GM12878 (cell line): ENCODE data around the gene ARHGAP9. TPM values are rescaled to one million over a fixed set of nuclear protein-coding genes. Genes with fewer than 3 reads are reported as not detected.
A peak's percentile ranks its signal among the peaks of the same experiment; 100 is the strongest.

Experiments used
- ATAC-seq: fragments of 200-7000 bp; cut with Tn5 transposase; 3 replicates; pipeline ENCODE4 v1.9.1; 2020; ENCODE audit warnings: mild to moderate bottlenecking, moderate library complexity
- BruUV-seq: library from RNA; stranded (reverse); fragments of 400-500 nt; replicated peaks from 2 replicates; lab custom pipeline; 2021; lab: Mats Ljungman, UMichigan
- CTCF ChIA-PET: fragments of 300-600 bp; sonication (Branson Sonifier 250); formaldehyde crosslinking; extraction: SDS; loops from one replicate; lab custom pipeline; 2021; ENCODE audit warnings: inconsistent platforms; lab: Yijun Ruan, JAX
- POLR2A ChIA-PET: fragments of 350-600 bp; formaldehyde crosslinking; extraction: SDS; loops from one replicate; lab custom pipeline; 2021; ENCODE audit warnings: inconsistent platforms; lab: Charles Lee
- RAD21 ChIA-PET: fragments of 300-600 bp; sonication (Branson Sonifier 250); formaldehyde crosslinking; loops from one replicate; lab custom pipeline; 2023; ENCODE audit warnings: antibody characterized with exemption; ENCODE audit not compliant: unreplicated experiment; lab: Charles Lee
- SMC1A ChIA-PET: fragments of 300-600 bp; sonication (Branson Sonifier 250); formaldehyde crosslinking; loops from one replicate; lab custom pipeline; 2023; ENCODE audit not compliant: unreplicated experiment, uncharacterized antibody; lab: Charles Lee
- DNase-seq: peaks from one replicate; pipeline ENCODE4 v3.0.0-alpha.2; 2011; ENCODE audit warnings: low read depth, low spot score
- FAIRE-seq: peaks from 3 replicates; lab custom pipeline; 2011; peaks lifted over from hg19 to GRCh38; lab: Jason Lieb, UNC
- H2AFZ ChIP-seq: 2 replicates; pipeline ENCODE4 v1.6.0; 2011; ENCODE audit warnings: low read depth, low read length, control low read depth; ENCODE audit not compliant: control insufficient read depth
- H3K27ac ChIP-seq: 2 replicates; pipeline ENCODE4 v1.5.1; 2011; ENCODE audit warnings: control low read depth; ENCODE audit not compliant: control insufficient read depth, insufficient read depth
- H3K27me3 ChIP-seq, 2 experiments: replicated peaks in 1 of 2; 2 replicates each; pipeline versions ENCODE4 v1.6.0 to v1.6.1; 2011; ENCODE audit warnings: low read length in 1 of 2; ENCODE audit not compliant: control insufficient read depth in 2 of 2, insufficient read depth in 2 of 2
- H3K36me3 ChIP-seq, 2 experiments: 2 replicates each; pipeline ENCODE4 v1.5.1; 2011; ENCODE audit warnings: low read length in 1 of 2; ENCODE audit not compliant: control insufficient read depth in 2 of 2, insufficient read depth in 2 of 2
- H3K4me1 ChIP-seq: 2 replicates; pipeline ENCODE4 v1.6.1; 2011; ENCODE audit warnings: mild to moderate bottlenecking, low read length, moderate library complexity, mixed read lengths; ENCODE audit not compliant: control insufficient read depth, insufficient read depth
- H3K4me2 ChIP-seq: 2 replicates; pipeline ENCODE4 v1.6.0; 2011; ENCODE audit warnings: control low read depth; ENCODE audit not compliant: control insufficient read depth, insufficient read depth
- H3K4me3 ChIP-seq: fragments of 200-600 bp; sonication (generic); 2 replicates; pipeline ENCODE4 v1.5.1; 2016
- H3K79me2 ChIP-seq: 2 replicates; pipeline ENCODE4 v1.6.0; 2011; ENCODE audit warnings: low read length; ENCODE audit not compliant: control insufficient read depth, insufficient read depth
- H3K9ac ChIP-seq: 2 replicates; pipeline ENCODE4 v1.8.0; 2011; ENCODE audit warnings: low read length, control low read depth, mixed read lengths; ENCODE audit not compliant: control insufficient read depth, insufficient read depth
- H3K9me3 ChIP-seq: replicated peaks from 3 replicates; pipeline ENCODE4 v1.5.1; 2011; ENCODE audit warnings: mild to moderate bottlenecking, low read length; ENCODE audit not compliant: control insufficient read depth, insufficient read depth
- H4K20me1 ChIP-seq: 2 replicates; pipeline ENCODE4 v1.6.0; 2011; ENCODE audit not compliant: control insufficient read depth, insufficient read depth
- BCL11A ChIP-seq: IDR thresholded peaks from 2 replicates; pipeline ENCODE4 v1.6.1; 2011; ENCODE audit warnings: low read depth, low read length
- BHLHE40 ChIP-seq, 2 experiments: fragments of 450-650 bp in 1 of 2; IDR thresholded peaks; 2 replicates each; pipeline ENCODE4 v1.6.1; 2011 to 2017; ENCODE audit warnings: low read depth in 2 of 2, borderline replicate concordance in 1 of 2, improper control_type of control experiment in 1 of 2, low read length in 1 of 2, mild to moderate bottlenecking in 1 of 2
- EED ChIP-seq: sonication (generic); IDR thresholded peaks from 2 replicates; pipeline ENCODE4 v1.6.1; 2016; ENCODE audit warnings: antibody characterized with exemption, low read depth
- IKZF1 ChIP-seq: fragments of 450-650 bp; conservative IDR thresholded peaks from 2 replicates; pipeline ENCODE4 v1.6.1; 2017; ENCODE audit warnings: antibody characterized with exemption, mild to moderate bottlenecking
- IKZF2 ChIP-seq, 2 experiments: fragments of 450-650 bp; IDR thresholded peaks; 2 replicates each; pipeline ENCODE4 v1.6.1; 2017; ENCODE audit warnings: mild to moderate bottlenecking in 2 of 2, moderate library complexity in 2 of 2
- IRF4 ChIP-seq: IDR thresholded peaks from 2 replicates; pipeline ENCODE4 v1.6.1; 2011; ENCODE audit warnings: low read depth, low read length
- NFYA ChIP-seq: IDR thresholded peaks from 2 replicates; pipeline ENCODE4 v1.6.1; 2011; ENCODE audit warnings: low read depth, mild to moderate bottlenecking, low read length, improper control_type of control experiment, borderline replicate concordance
- RAD21 ChIP-seq: IDR thresholded peaks from 2 replicates; pipeline ENCODE4 v1.6.1; 2011; ENCODE audit warnings: mild to moderate bottlenecking, low read depth, low read length, moderate library complexity; ENCODE audit not compliant: insufficient read depth
- RELA ChIP-seq: fragments of 450-650 bp; IDR thresholded peaks from 2 replicates; pipeline ENCODE4 v1.8.0; 2014; ENCODE audit warnings: borderline replicate concordance; ENCODE audit not compliant: partially characterized antibody
- SMC3 ChIP-seq: IDR thresholded peaks from 2 replicates; pipeline ENCODE4 v1.6.1; 2011; ENCODE audit warnings: low read length, improper control_type of control experiment, borderline replicate concordance
- SREBF2 ChIP-seq: IDR thresholded peaks from 2 replicates; pipeline ENCODE4 v1.6.1; 2012; ENCODE audit warnings: mild to moderate bottlenecking, low read length
- YBX1 ChIP-seq: fragments of 450-650 bp; IDR thresholded peaks from 2 replicates; pipeline ENCODE4 v1.6.1; 2016; ENCODE audit warnings: antibody characterized with exemption
- YY1 ChIP-seq: IDR thresholded peaks from 2 replicates; pipeline ENCODE4 v1.6.1; 2011; ENCODE audit warnings: low read depth, mild to moderate bottlenecking, low read length
- ZNF207 ChIP-seq: fragments of 450-650 bp; IDR thresholded peaks from 2 replicates; pipeline ENCODE4 v1.6.1; 2014; ENCODE audit warnings: antibody characterized with exemption, mild to moderate bottlenecking, borderline replicate concordance
- whole genome bisulfite sequencing: methylation state at CpG from one replicate; pipeline ENCODE4 v1.1.6; 2016; ENCODE audit warnings: low lambda C conversion rate; ENCODE audit not compliant: insufficient replicate concordance, insufficient coverage; ENCODE audit errors: missing lambda C conversion rate; 5-methylcytosine and 5-hydroxymethylcytosine counted together
- in situ Hi-C: fragments of 300-500 bp; cut with MboI; formaldehyde crosslinking; loops from 9 replicates; pipeline ENCODE4 v1.14.3; 2018; ENCODE audit warnings: mixed read lengths
- intact Hi-C: fragments of 100-400 bp; cut with micrococcal nuclease; formaldehyde crosslinking; loops from one replicate; pipeline ENCODE4 v1.14.2; 2022; ENCODE audit not compliant: unreplicated experiment
- polyA plus RNA-seq, 11 experiments: library from polyadenylated mRNA; depleted of rRNA in 4 of 11; unstranded in 6 of 11; stranded (reverse) in 5 of 11; fragments of >200 nt; fragmentation: Nextera tagmentation in 4 of 11; fragmentation: Illumina TruSeq in 1 of 11; extraction: Ambion mirVana in 4 of 11; extraction: Trizol in 1 of 11; gene quantifications; 1 replicate in 1 of 11; 2 replicates in 10 of 11; pipeline versions ENCODE4 v1.2.1 to v1.2.3, GENCODE V29; 2011 to 2016; ENCODE audit warnings: inconsistent platforms in 2 of 11, missing spikeins in 2 of 11, low read depth in 1 of 11
- total RNA-seq, 4 experiments: library from RNA; depleted of rRNA in 3 of 4; stranded (reverse); fragments of >200 nt in 3 of 4; fragmentation: Illumina TruSeq in 1 of 4; extraction: Trizol in 1 of 4; gene quantifications; 2 replicates each; pipeline versions ENCODE4 v1.2.1 to v1.2.3, GENCODE V29; 2013 to 2021
- TF ChIP-seq, protein P1 (sequence below): IDR thresholded peaks from 2 replicates; pipeline ENCODE4 v1.6.1; 2012; ENCODE audit warnings: low read length, inconsistent platforms
- TF ChIP-seq, protein P2 (sequence below), 3 experiments: IDR thresholded peaks in 2 of 3; conservative IDR thresholded peaks in 1 of 3; 2 replicates each; pipeline ENCODE4 v1.5.1; 2011; ENCODE audit warnings: low read depth in 3 of 3, low read length in 3 of 3, mild to moderate bottlenecking in 3 of 3, control low read depth in 2 of 3, moderate library complexity in 2 of 3, inconsistent platforms in 1 of 3, mixed read lengths in 1 of 3; ENCODE audit not compliant: control insufficient read depth in 2 of 3, insufficient read depth in 1 of 3; ENCODE audit errors: extremely low read depth in 1 of 3

The ARHGAP9 gene
- total and polyA plus RNA-seq, 10 of the 15 experiments (the other 5 are each of a cell fraction or from before 2014, with no cell fraction given), result 19.5 to 102 (median 76.8) TPM

DNA sequence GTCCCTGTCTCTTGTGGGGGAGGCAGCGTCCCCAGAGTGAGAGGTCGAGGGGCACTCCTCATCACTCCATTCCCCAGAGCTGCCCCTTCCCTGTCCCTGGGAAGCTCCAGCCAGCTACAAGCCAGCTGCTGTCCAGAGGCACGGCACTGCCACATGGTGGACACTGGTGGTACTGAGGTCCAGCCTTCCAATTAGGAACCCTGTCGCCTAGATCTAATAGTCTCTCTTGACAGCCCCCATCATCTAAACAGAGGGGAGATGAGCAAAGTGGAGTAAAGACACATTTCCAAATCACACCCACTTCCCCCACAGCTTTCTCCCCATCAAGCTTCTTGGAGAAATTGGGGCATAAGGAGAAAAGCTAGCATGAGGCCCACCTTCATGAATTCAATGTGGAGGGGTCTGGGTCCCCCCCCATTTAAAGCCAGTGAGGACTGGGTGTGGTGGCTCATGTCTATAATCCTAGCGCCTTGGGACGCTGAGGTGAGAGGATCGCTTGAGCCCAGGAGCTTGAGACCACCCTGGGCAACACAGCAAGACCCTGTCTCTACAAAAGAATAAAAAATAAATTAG, 26.6 kb downstream of the ARHGAP9 start:
- ChIA-PET POLR2A (interaction anchor here (0.5 to 6.1 kb wide), 20 partner anchors 8 to 1078 kb away, joined by 3 to 29 read pairs (median 4); partner anchors contain the start of gene INHBC), SMC1A (interaction anchor here (0.7 to 7.6 kb wide), 39 partner anchors 8 to 239 kb away, joined by 3 to 226 read pairs (median 4); partner anchors contain the start of genes INHBC and SHMT2), CTCF (interaction anchor here (0.6 to 11.0 kb wide), 62 partner anchors 9 to 355 kb away, joined by 3 to 540 read pairs (median 6); partner anchors contain the start of genes DCTN2, INHBC, SHMT2 and STAC3), RAD21 (interaction anchor here (0.6 to 6.8 kb wide), 38 partner anchors 9 to 770 kb away, joined by 3 to 224 read pairs (median 5); partner anchors contain the start of genes DDIT3, INHBC, SHMT2 and STAC3)
- Histone ChIP-seq H4K20me1 (no peaks in the 10 kb centered on the region), H3K36me3 (no peaks in the 10 kb centered on the region), H3K9ac (no peak overlapping the region), H3K4me3 (no peak overlapping the region), H3K4me1 (peaks cover 6% of the 10 kb centered on the region), H3K79me2 (no peaks in the 10 kb centered on the region), H3K9me3 (no peaks in the 10 kb centered on the region), H2AFZ (peak overlapping the region; percentile 76), H3K4me2 (no peak overlapping the region), H3K27me3 (no peaks in the 10 kb centered on the region), H3K27ac (no peak overlapping the region)
- ATAC-seq (peak; percentile 68), FAIRE-seq (peak; percentile 79)
- intact Hi-C loops, result loop anchor here (1.0 kb wide), 2 partner anchors 146 to 190 kb away; no protein-coding TSS in a partner anchor
- in situ Hi-C loops, result loop anchor here (10.0 kb wide), 1 partner anchor 138 kb away; no protein-coding TSS in a partner anchor
- BruUV-seq, result no TSS peak
- 19% methylated on average over 7 of the region's 7 CpGs for WGBS
- TF ChIP-seq IRF4 (0 out of 2 replicates have a peak, but pooled peaks have one; percentile 15), IKZF1 (peak; percentile 74), RAD21 (peak; percentile 96), IKZF2 (IDR thresholded peaks at IDR 0.05) (peak; percentile 23 to 52; a peak in 1 of 4 replicates), SMC3 (peak; percentile 92), YY1 (peak; percentile 69; the same call in 1 of the 2 replicates), YBX1 (no peak), ZNF207 (no peak), RELA (peak; percentile 39), BHLHE40 (IDR thresholded peaks at IDR 0.05; ENCODE audit: borderline replicate concordance in 1 of 2, low read depth in 2 of 2, low read length in 1 of 2) (peak in 1 of 2 experiments; percentile 19; a peak in 1 of 4 replicates), BCL11A (no peak), EED (peak; percentile 81), SREBF2 (no peak), NFYA (no peak)
- TF ChIP-seq, protein P1, sequence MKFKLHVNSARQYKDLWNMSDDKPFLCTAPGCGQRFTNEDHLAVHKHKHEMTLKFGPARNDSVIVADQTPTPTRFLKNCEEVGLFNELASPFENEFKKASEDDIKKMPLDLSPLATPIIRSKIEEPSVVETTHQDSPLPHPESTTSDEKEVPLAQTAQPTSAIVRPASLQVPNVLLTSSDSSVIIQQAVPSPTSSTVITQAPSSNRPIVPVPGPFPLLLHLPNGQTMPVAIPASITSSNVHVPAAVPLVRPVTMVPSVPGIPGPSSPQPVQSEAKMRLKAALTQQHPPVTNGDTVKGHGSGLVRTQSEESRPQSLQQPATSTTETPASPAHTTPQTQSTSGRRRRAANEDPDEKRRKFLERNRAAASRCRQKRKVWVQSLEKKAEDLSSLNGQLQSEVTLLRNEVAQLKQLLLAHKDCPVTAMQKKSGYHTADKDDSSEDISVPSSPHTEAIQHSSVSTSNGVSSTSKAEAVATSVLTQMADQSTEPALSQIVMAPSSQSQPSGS, result no peak
- TF ChIP-seq, protein P2, sequence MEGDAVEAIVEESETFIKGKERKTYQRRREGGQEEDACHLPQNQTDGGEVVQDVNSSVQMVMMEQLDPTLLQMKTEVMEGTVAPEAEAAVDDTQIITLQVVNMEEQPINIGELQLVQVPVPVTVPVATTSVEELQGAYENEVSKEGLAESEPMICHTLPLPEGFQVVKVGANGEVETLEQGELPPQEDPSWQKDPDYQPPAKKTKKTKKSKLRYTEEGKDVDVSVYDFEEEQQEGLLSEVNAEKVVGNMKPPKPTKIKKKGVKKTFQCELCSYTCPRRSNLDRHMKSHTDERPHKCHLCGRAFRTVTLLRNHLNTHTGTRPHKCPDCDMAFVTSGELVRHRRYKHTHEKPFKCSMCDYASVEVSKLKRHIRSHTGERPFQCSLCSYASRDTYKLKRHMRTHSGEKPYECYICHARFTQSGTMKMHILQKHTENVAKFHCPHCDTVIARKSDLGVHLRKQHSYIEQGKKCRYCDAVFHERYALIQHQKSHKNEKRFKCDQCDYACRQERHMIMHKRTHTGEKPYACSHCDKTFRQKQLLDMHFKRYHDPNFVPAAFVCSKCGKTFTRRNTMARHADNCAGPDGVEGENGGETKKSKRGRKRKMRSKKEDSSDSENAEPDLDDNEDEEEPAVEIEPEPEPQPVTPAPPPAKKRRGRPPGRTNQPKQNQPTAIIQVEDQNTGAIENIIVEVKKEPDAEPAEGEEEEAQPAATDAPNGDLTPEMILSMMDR (IDR thresholded peaks at IDR 0.05 in 2 of 3, conservative IDR thresholded peaks at IDR 0.05 in 1 of 3; ENCODE audit: control insufficient read depth in 2 of 3, extremely low read depth in 1 of 3, insufficient read depth in 1 of 3, low read depth in 3 of 3, low read length in 3 of 3), result peak; percentile 94 to 97 (median 96); a peak in 5 of 6 replicates
- TF ChIP-seq, all 136 proteins: peak for 10
- no peak for DNase-seq
